Endothelial cell (in vitro differentiated cells): ENCODE data around the gene BMPER. TPM values are rescaled to one million over a fixed set of nuclear protein-coding genes. Genes with fewer than 3 reads are reported as not detected.
A peak's percentile ranks its signal among the peaks of the same experiment; 100 is the strongest.

Source experiments
- DNase-seq: peaks from one replicate; pipeline ENCODE4 v3.0.0; 2021; ENCODE audit warnings: low spot score
- H3K27ac Mint-ChIP-seq: one replicate; pipeline ENCODE4 v1.8.0; 2021; ENCODE audit warnings: mixed read lengths, inconsistent platforms; ENCODE audit not compliant: unreplicated experiment
- H3K27me3 Mint-ChIP-seq: one replicate; pipeline ENCODE4 v1.8.0; 2021; ENCODE audit warnings: mild to moderate bottlenecking, moderate library complexity, mixed read lengths, inconsistent platforms; ENCODE audit not compliant: unreplicated experiment
- H3K36me3 Mint-ChIP-seq: one replicate; pipeline ENCODE4 v1.8.0; 2021; ENCODE audit warnings: mild to moderate bottlenecking, low read depth, mixed read lengths, inconsistent platforms; ENCODE audit not compliant: unreplicated experiment
- H3K4me1 Mint-ChIP-seq: one replicate; pipeline ENCODE4 v1.8.0; 2021; ENCODE audit warnings: mild to moderate bottlenecking, mixed read lengths, inconsistent platforms; ENCODE audit not compliant: unreplicated experiment
- H3K4me3 Mint-ChIP-seq: one replicate; pipeline ENCODE4 v1.8.0; 2021; ENCODE audit warnings: mild to moderate bottlenecking, mixed read lengths, inconsistent platforms; ENCODE audit not compliant: unreplicated experiment
- H3K9me3 Mint-ChIP-seq: one replicate; pipeline ENCODE4 v1.8.0; 2021; ENCODE audit warnings: mixed read lengths, inconsistent platforms; ENCODE audit not compliant: unreplicated experiment
- CTCF ChIP-seq: fragments of 200-600 bp; sonication (generic); IDR thresholded peaks from one replicate; pipeline ENCODE4 v1.5.0; 2021; ENCODE audit warnings: antibody characterized with exemption; ENCODE audit not compliant: unreplicated experiment
- total RNA-seq: library from RNA; stranded (reverse); fragmentation: NEBNext Ultra II Directional; extraction: Animal tissue kit (Norgen Biotek cat#: 25700); gene quantifications from one replicate; pipeline ENCODE4 v1.2.1, GENCODE V29; 2021; ENCODE audit not compliant: unreplicated experiment

BMPER gene
- total RNA-seq, 1 donor from 2014 or later = 2.5 TPM

- peaks cover 2% of the 10 kb centered on the region for H3K27me3 Mint-ChIP-seq
- no peaks in the 10 kb centered on the region for H3K9me3 Mint-ChIP-seq
- TF ChIP-seq CTCF = no peak
- H3K4me3 Mint-ChIP-seq = no peak overlapping the region
- no peak overlapping the region for H3K27ac Mint-ChIP-seq
- no peak for DNase-seq
- no peaks in the 10 kb centered on the region for H3K4me1 Mint-ChIP-seq
- no peaks in the 10 kb centered on the region for H3K36me3 Mint-ChIP-seq
Measured at GRCh38 chr7:34026481-34027190, 121.3 kb downstream of the BMPER start.

DNA sequence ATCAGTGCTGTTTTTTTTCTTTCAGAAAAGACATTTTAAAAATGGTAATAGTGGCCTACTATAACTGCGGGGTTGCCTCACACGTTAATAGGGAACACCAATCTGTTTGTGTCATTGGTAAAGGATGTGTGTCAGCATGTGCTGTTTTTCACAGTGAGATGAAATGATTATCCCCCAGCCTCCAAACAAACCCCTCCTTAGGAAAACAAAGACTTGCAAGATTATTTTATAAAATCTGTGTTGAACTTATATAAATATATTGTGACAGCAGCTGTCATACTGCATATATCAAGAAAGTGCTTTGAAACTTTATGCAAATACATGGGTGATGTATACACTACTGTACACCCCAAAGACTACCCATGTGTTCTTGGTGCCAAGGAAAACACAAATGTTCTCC is 125.8 kb downstream of the BMPER start:
- peaks cover under 1% of the 10 kb centered on the region for H3K27me3 Mint-ChIP-seq
- no peak for DNase-seq
- no peak for TF ChIP-seq CTCF
- no peaks in the 10 kb centered on the region for H3K9me3 Mint-ChIP-seq
- H3K4me3 Mint-ChIP-seq = no peak overlapping the region
- no peak overlapping the region for H3K27ac Mint-ChIP-seq
- H3K36me3 Mint-ChIP-seq = no peaks in the 10 kb centered on the region
- peaks cover 4% of the 10 kb centered on the region for H3K4me1 Mint-ChIP-seq

GRCh38 chr7:34034728-34035127 is 129.4 kb downstream of the BMPER start:
- Mint-ChIP-seq H3K4me3 (no peak overlapping the region), H3K9me3 (no peaks in the 10 kb centered on the region), H3K27ac (no peak overlapping the region), H3K4me1 (peaks cover 12% of the 10 kb centered on the region), H3K27me3 (no peaks in the 10 kb centered on the region), H3K36me3 (no peaks in the 10 kb centered on the region)
- no peak for DNase-seq
- no peak for TF ChIP-seq CTCF

- Mint-ChIP-seq H3K4me3 (no peak overlapping the region), H3K36me3 (no peaks in the 10 kb centered on the region), H3K9me3 (no peaks in the 10 kb centered on the region), H3K4me1 (peaks cover 12% of the 10 kb centered on the region), H3K27me3 (no peaks in the 10 kb centered on the region), H3K27ac (no peak overlapping the region)
- no peak for TF ChIP-seq CTCF
- peak; percentile 5 for DNase-seq
Measured at GRCh38 chr7:34036051-34036920, 130.9 kb downstream of the BMPER start.
